PC-9 (cell line): ENCODE measurements around the gene LCN6. TPM values are rescaled to one million over a fixed set of nuclear protein-coding genes. Genes with fewer than 3 reads are reported as not detected.

ENCODE experiments used
- BruUV-seq: library from RNA; stranded (reverse); fragments of 400-500 nt; replicated peaks from 2 replicates; lab custom pipeline; 2021; lab: Mats Ljungman, UMichigan
- CTCF ChIA-PET: fragments of 300-600 bp; sonication (Branson Sonifier 250); formaldehyde crosslinking; loops from one replicate; lab custom pipeline; 2022; ENCODE audit warnings: antibody characterized with exemption; lab: Charles Lee
- POLR2A ChIA-PET: fragments of 300-600 bp; sonication (Branson Sonifier 250); formaldehyde crosslinking; loops from one replicate; lab custom pipeline; 2022; ENCODE audit warnings: antibody characterized with exemption; ENCODE audit not compliant: unreplicated experiment; lab: Charles Lee
- DNase-seq, 2 experiments: peaks; one replicate each; pipeline versions ENCODE4 v3.0.0 to v3.0.0-alpha.2; 2015 to 2022; ENCODE audit warnings: mixed read lengths in 1 of 2
- H2AFZ ChIP-seq: fragments of 200-600 bp; sonication (generic); 2 replicates; pipeline ENCODE4 v1.8.1; 2017; ENCODE audit warnings: antibody characterized with exemption
- H3F3A ChIP-seq: fragments of 200-600 bp; sonication (generic); 2 replicates; pipeline ENCODE4 v1.8.1; 2017; ENCODE audit warnings: antibody characterized with exemption, mild to moderate bottlenecking, low read depth; ENCODE audit not compliant: insufficient read depth
- H3K27ac ChIP-seq: fragments of 200-600 bp; sonication (generic); 2 replicates; pipeline ENCODE4 v1.6.1; 2016; ENCODE audit warnings: mixed run types
- H3K27me3 ChIP-seq: fragments of 200-600 bp; sonication (generic); 2 replicates; pipeline ENCODE4 v1.6.1; 2016; ENCODE audit warnings: low read depth, mixed run types; ENCODE audit not compliant: insufficient read depth
- H3K36me3 ChIP-seq: fragments of 200-600 bp; sonication (generic); 2 replicates; pipeline ENCODE4 v1.6.1; 2016; ENCODE audit warnings: low read depth, mixed run types
- H3K4me1 ChIP-seq: fragments of 200-600 bp; sonication (generic); replicated peaks from 2 replicates; pipeline ENCODE4 v1.6.1; 2016; ENCODE audit warnings: mixed run types; ENCODE audit not compliant: insufficient read depth
- H3K4me2 ChIP-seq: fragments of 200-600 bp; sonication (generic); 2 replicates; pipeline ENCODE4 v1.6.1; 2017; ENCODE audit warnings: mixed run types
- H3K4me3 ChIP-seq: fragments of 200-600 bp; sonication (generic); 2 replicates; pipeline ENCODE4 v1.6.1; 2016; ENCODE audit warnings: mixed run types
- H3K79me2 ChIP-seq: fragments of 200-600 bp; sonication (generic); 2 replicates; pipeline ENCODE4 v1.6.1; 2017; ENCODE audit warnings: low read depth, mixed run types
- H3K9me2 ChIP-seq: fragments of 200-600 bp; sonication (generic); 2 replicates; pipeline ENCODE4 v1.8.1; 2017; ENCODE audit warnings: mild to moderate bottlenecking; ENCODE audit not compliant: insufficient read depth
- H3K9me3 ChIP-seq: fragments of 200-600 bp; sonication (generic); 2 replicates; pipeline ENCODE4 v1.8.1; 2016; ENCODE audit warnings: low read depth; ENCODE audit not compliant: insufficient read depth
- H4K20me1 ChIP-seq: fragments of 200-600 bp; sonication (generic); 2 replicates; pipeline ENCODE4 v1.8.1; 2017; ENCODE audit not compliant: insufficient read depth
- CTCF ChIP-seq: fragments of 200-600 bp; sonication (generic); conservative IDR thresholded peaks from 2 replicates; pipeline ENCODE4 v1.6.1; 2017; ENCODE audit warnings: mixed run types, antibody characterized with exemption, mild to moderate bottlenecking, moderate library complexity
- EZH2 ChIP-seq: fragments of 200-600 bp; sonication (generic); IDR thresholded peaks from 2 replicates; pipeline ENCODE4 v1.8.0; 2017; ENCODE audit warnings: antibody characterized with exemption, low read depth
- intact Hi-C: fragments of 100-400 bp; cut with micrococcal nuclease; formaldehyde crosslinking; loops from one replicate; pipeline ENCODE4 v1.10.0; 2022; ENCODE audit not compliant: unreplicated experiment
- total RNA-seq: library from RNA; stranded (reverse); gene quantifications from 2 replicates; pipeline ENCODE4 v1.2.3, GENCODE V29; 2021

Gene LCN6
- total RNA-seq, 1 experiment from 2014 or later = not detected

- peaks cover 14% of the 10 kb centered on the region for H3K4me1 ChIP-seq
- peaks cover 61% of the 10 kb centered on the region for H3F3A ChIP-seq
- no peak overlapping the region for H3K4me3 ChIP-seq
- no peak overlapping the region for H2AFZ ChIP-seq
- peaks cover 24% of the 10 kb centered on the region for H3K79me2 ChIP-seq
- H3K4me2 ChIP-seq = no peak overlapping the region
- H3K27me3 ChIP-seq = no peaks in the 10 kb centered on the region
- ChIA-PET POLR2A (no interaction called here), CTCF (interaction anchor here (0.8 kb wide), 1 partner anchor 28 kb away, joined by 3 read pairs; no protein-coding TSS in a partner anchor)
- H4K20me1 ChIP-seq = peaks cover 63% of the 10 kb centered on the region
- BruUV-seq = no TSS peak
- H3K27ac ChIP-seq = no peak overlapping the region
- TF ChIP-seq CTCF (no peak), EZH2 (no peak)
- no peaks in the 10 kb centered on the region for H3K9me2 ChIP-seq
- no peaks in the 10 kb centered on the region for H3K9me3 ChIP-seq
- intact Hi-C loops = loop anchor here (10.0 kb wide), 1 partner anchor 47 kb away; no protein-coding TSS in a partner anchor
- no peak for DNase-seq
- H3K36me3 ChIP-seq = peaks cover 30% of the 10 kb centered on the region
Measured at GRCh38 chr9:136721339-136722092, 26.8 kb downstream of the LCN6 start.

DNA sequence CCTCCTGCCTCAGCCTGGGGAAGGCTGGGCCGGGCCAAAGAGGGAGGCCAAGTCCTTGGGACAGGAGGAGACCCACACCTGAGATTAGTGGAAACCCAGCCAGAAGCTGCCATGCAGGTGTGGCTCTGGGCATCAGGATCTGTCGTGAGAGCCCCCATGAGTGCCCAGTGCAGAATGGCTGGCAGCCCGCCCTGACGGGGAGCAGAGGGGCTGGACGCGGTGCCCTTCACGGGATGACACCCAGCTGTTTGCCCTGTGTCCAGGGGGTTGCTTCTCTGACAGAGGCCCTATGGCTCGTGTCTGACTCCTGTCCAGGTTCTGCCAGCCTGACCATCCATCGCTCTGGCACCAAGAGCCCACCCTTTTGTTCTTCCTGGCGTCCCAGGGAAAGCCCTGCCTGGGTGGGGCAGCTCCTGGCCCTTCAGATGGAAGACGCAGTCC is 27.4 kb downstream of the LCN6 start:
- Histone ChIP-seq H3K9me3 (no peaks in the 10 kb centered on the region), H3K27me3 (no peaks in the 10 kb centered on the region), H3K27ac (no peak overlapping the region), H3K9me2 (no peaks in the 10 kb centered on the region), H3K36me3 (peaks cover 24% of the 10 kb centered on the region), H3K79me2 (peaks cover 18% of the 10 kb centered on the region), H3K4me3 (no peak overlapping the region), H3K4me2 (no peak overlapping the region), H3K4me1 (peaks cover 8% of the 10 kb centered on the region), H2AFZ (no peak overlapping the region), H3F3A (peaks cover 55% of the 10 kb centered on the region), H4K20me1 (peaks cover 57% of the 10 kb centered on the region)
- DNase-seq = no peak
- TF ChIP-seq CTCF = no peak
- TF ChIP-seq EZH2 = no peak
- intact Hi-C loops = loop anchor here (10.0 kb wide), 1 partner anchor 46 kb away; no protein-coding TSS in a partner anchor
- CTCF ChIA-PET = interaction anchor here (0.8 kb wide), 1 partner anchor 27 kb away, joined by 3 read pairs; no protein-coding TSS in a partner anchor
- POLR2A ChIA-PET = no interaction called here
- BruUV-seq = no TSS peak

GRCh38 chr9:136720251-136720897 is 28.0 kb downstream of the LCN6 start:
- H3K4me1 ChIP-seq = peaks cover 2% of the 10 kb centered on the region

More at GRCh38 chr9:136720251-136720897, 28.0 kb downstream of the LCN6 start:
- Histone ChIP-seq H4K20me1 (peaks cover 51% of the 10 kb centered on the region), H3K9me3 (no peaks in the 10 kb centered on the region), H3K4me2 (no peak overlapping the region), H3K36me3 (peaks cover 20% of the 10 kb centered on the region), H2AFZ (no peak overlapping the region), H3K4me3 (no peak overlapping the region), H3K27me3 (no peaks in the 10 kb centered on the region), H3K9me2 (no peaks in the 10 kb centered on the region), H3K27ac (no peak overlapping the region), H3K79me2 (peaks cover 13% of the 10 kb centered on the region), H3F3A (peaks cover 53% of the 10 kb centered on the region)
- ChIA-PET CTCF (interaction anchor here (0.8 kb wide), 1 partner anchor 27 kb away, joined by 3 read pairs; no protein-coding TSS in a partner anchor), POLR2A (no interaction called here)
- intact Hi-C loops = loop anchor here (10.0 kb wide), 1 partner anchor 46 kb away; no protein-coding TSS in a partner anchor
- no peak for DNase-seq
- TF ChIP-seq EZH2 (no peak), CTCF (no peak)
- no TSS peak for BruUV-seq
